ENCODE data around the gene SPPL2A.
A peak's percentile ranks its signal among the peaks of the same experiment; 100 is the strongest.

SPPL2A gene

DNA sequence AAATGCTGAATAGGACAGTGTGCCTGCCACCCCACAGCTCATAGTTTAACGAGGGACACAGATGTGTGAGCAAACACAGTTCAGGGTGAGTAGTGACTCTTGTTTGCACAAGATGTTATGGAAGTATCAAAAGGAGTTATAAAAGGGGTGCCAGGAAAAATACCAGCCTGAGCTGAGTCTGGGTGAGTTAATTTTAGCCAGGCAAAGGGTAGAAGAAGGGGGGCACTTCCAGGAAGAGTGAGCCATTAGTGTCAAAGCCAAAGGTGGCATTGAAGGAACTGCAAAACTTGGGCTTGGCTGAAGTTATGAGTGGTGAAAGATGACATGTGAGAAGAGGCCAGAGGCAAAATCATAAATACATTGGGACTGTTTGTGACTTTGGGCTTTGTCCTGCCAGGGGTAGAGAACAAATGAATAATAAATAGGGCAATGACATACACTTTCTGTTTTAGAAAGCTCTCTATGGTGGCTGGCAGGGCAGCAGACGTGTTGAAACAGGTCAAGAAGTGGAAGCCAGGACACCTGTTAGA lies 1.9 kb upstream of the SPPL2A start:
- TF ChIP-seq, protein P1, sequence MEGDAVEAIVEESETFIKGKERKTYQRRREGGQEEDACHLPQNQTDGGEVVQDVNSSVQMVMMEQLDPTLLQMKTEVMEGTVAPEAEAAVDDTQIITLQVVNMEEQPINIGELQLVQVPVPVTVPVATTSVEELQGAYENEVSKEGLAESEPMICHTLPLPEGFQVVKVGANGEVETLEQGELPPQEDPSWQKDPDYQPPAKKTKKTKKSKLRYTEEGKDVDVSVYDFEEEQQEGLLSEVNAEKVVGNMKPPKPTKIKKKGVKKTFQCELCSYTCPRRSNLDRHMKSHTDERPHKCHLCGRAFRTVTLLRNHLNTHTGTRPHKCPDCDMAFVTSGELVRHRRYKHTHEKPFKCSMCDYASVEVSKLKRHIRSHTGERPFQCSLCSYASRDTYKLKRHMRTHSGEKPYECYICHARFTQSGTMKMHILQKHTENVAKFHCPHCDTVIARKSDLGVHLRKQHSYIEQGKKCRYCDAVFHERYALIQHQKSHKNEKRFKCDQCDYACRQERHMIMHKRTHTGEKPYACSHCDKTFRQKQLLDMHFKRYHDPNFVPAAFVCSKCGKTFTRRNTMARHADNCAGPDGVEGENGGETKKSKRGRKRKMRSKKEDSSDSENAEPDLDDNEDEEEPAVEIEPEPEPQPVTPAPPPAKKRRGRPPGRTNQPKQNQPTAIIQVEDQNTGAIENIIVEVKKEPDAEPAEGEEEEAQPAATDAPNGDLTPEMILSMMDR (IDR thresholded peaks at IDR 0.05; ENCODE audit: extremely low read depth, missing control alignments) = no peak
- peak; percentile 21 for DNase-seq (ENCODE audit: low spot score)

DNA sequence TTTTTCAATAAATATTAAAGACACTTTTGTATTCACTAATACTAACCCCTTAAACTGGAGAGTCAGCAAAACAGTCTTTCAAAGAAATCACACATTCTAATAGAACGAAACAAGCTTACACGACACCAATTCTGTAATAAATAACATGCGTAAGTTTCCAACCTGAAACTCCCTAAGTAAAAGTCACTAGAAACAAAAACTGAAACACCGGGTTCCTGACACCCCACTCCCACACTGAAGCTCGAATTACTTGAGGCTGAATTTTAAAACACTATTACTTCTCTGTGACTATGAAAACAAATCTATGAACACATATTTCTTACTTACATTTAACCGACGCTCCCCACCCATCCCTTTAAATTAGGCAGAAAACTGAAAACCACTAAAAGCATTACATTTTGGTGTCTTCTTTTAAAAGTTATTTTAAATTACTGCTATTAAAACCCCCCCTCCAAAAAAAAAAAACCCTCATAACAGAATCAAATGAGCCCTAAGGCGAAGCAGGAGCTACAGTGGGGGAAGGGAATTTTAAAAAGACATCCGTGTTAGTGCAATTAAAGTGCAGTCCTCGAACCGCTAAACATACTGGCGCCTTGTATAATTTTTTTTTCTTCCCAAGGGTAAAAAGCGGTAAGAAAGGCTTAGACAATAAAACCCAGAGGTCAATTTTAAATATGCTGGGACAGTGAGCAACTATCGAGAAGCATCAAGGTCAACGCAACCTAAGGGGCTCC lies 878 bp downstream of the SPPL2A start:
- TF ChIP-seq, protein P1 (IDR thresholded peaks at IDR 0.05; ENCODE audit: extremely low read depth, missing control alignments) = no peak
- DNase-seq (ENCODE audit: low spot score) = peak; percentile 76

DNA sequence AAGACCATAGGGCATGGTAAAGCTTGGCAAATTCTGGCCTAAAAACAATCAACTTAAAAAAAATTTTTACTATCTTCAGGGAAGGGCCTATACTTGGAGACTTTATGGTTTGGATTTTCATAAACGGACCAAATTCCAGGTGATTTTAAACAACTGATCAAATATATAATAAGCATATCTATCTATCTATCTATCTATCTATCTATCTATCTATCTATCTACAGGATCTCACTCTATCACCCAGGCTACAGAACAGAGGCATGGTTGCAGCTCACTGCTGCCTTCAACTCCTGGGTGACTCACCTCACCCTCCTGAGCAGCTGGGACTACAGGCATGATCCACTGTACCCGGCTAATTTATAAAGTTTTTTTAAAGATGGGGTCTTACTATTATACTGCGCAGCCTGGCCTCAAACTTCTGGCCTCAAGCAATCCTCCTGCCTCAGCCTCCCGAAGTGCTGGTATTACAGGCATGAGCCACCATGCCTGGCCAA lies 6.7 kb downstream of the SPPL2A start:
- no peak for DNase-seq (ENCODE audit: low spot score)
- TF ChIP-seq, protein P1 (IDR thresholded peaks at IDR 0.05; ENCODE audit: extremely low read depth, missing control alignments) = no peak

DNA sequence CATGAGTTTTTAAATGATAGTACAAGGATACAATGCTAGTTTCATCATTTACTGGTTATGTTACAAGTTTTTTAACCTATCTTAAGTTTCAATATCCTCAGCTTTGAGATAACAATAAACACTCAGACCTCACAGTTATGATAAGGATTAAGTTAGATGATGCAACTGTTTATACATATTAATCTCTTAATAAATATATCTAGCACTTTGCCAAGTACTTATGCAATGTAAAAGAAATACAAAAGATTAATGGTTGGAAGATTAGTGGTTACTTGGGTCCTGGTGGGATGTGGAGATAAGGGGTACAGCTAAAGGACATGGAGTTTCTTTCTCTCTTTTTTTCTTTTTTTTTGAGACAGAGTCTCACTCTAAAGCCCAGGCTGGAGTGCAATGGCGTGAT lies 12.0 kb downstream of the SPPL2A start:
- TF ChIP-seq, protein P1 (IDR thresholded peaks at IDR 0.05; ENCODE audit: extremely low read depth, missing control alignments) = no peak

DNA sequence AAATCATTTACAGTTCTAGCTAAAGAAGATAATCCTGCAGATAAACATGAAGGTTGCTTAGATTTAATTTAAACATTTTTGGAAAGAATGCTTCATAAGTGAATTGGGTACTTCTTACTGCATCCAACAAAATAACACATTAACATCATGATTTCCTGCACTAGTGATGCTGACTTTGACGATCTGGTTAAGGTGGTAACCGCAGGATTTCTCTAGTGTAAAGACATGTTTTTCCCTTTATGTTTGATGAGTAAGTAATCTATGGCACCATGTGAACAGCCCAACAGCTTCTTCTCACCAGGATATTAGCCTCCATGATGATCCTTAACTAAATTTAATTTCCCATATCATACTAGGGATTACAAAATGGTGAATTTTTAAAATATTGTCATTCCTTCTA lies 14.1 kb downstream of the SPPL2A start:
- TF ChIP-seq, protein P1 (IDR thresholded peaks at IDR 0.05; ENCODE audit: extremely low read depth, missing control alignments) = no peak
- no peak for DNase-seq (ENCODE audit: low spot score)

More for the DNA sequence above, 12.0 kb downstream of the SPPL2A start:
- DNase-seq (ENCODE audit: low spot score) = no peak

DNA sequence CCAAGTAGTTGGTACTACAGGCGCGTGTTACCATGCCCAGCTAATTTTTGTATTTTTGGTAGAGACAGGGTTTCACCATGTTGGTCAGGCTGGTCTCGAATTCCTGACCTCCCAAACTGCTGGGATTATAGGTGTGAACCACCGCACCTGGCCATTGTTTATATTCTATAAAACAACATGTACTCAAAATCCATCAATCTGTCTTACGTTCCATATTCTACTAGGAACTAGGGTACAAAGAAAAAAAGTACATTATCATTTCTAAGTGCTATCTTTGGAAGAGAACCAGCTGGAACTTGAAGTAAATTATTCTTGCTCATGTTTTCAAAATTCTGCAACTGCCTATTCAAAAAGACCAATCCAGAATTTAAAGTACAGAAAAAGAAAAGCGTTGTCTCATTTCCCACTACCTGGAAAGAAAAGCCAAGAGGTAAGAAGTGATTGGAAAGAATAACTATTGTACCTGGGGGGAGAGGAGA lies 15.2 kb downstream of the SPPL2A start:
- no peak for DNase-seq (ENCODE audit: low spot score)
- TF ChIP-seq, protein P1 (IDR thresholded peaks at IDR 0.05; ENCODE audit: extremely low read depth, missing control alignments) = no peak

DNA sequence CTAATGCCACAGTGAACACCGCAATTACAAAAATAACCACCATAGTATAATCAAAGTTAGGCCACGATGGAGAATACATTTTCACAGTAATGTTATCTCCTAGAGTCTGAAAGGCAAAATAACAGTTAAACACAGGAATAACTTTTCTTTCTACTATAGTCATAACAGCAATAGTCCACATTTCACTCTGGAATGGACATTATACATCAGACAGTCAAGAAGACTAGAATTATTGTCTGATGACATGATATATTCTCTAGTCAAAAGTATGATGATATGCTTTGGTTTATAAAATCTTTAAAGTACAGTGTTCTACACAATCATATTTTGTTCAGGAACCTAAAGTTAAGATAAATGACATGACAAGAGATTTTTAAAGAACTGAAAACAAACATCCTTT lies 18.0 kb downstream of the SPPL2A start:
- TF ChIP-seq, protein P1 (IDR thresholded peaks at IDR 0.05; ENCODE audit: extremely low read depth, missing control alignments) = no peak
- DNase-seq (ENCODE audit: low spot score) = no peak

Measured in GM20000 (cell line).